ENCODE measurements around the gene PFDN5. TPM values are rescaled to one million over a fixed set of nuclear protein-coding genes. Genes with fewer than 3 reads are reported as not detected.

The PFDN5 gene
- total and polyA plus RNA-seq, 10 of the 15 experiments (the other 5 are each of a cell fraction or from before 2014, with no cell fraction given), result 300 to 1,596 (median 495) TPM

- TF ChIP-seq JUND (IDR thresholded peaks at IDR 0.05; ENCODE audit: low read depth, low read length) (no peak), CEBPB (IDR thresholded peaks at IDR 0.05; ENCODE audit: borderline replicate concordance in 1 of 2, low read depth in 2 of 2, low read length in 2 of 2) (no peak), YY1 (IDR thresholded peaks at IDR 0.05; ENCODE audit: low read depth, low read length) (peak; percentile 79), KLF5 (IDR thresholded peaks at IDR 0.05; ENCODE audit: partially characterized antibody) (peak; percentile 78), POLR2AphosphoS2 (IDR thresholded peaks at IDR 0.05; ENCODE audit: low read depth, low read length) (peak; percentile 86; the same call in 1 of the 2 replicates), NKRF (conservative IDR thresholded peaks at IDR 0.05) (peak; percentile 93), CHD1 (IDR thresholded peaks at IDR 0.05; ENCODE audit: low read depth, low read length) (no peak), RUNX3 (IDR thresholded peaks at IDR 0.05; ENCODE audit: low read length) (peak; percentile 17; the same call in 1 of the 2 replicates), HDGF (IDR thresholded peaks at IDR 0.05) (peak; percentile 59; the same call in 1 of the 2 replicates), TCF7 (IDR thresholded peaks at IDR 0.05; ENCODE audit: borderline replicate concordance) (no peak), RELA (IDR thresholded peaks at IDR 0.05; ENCODE audit: borderline replicate concordance, partially characterized antibody) (no peak), ATF7 (IDR thresholded peaks at IDR 0.05; ENCODE audit: low read depth) (peak; percentile 68; the same call in 1 of the 2 replicates), NBN (IDR thresholded peaks at IDR 0.05) (peak; percentile 84), SMAD5 (IDR thresholded peaks at IDR 0.05; ENCODE audit: low read depth) (peak; percentile 69; the same call in 1 of the 2 replicates), MXI1 (IDR thresholded peaks at IDR 0.05; ENCODE audit: low read depth, low read length) (peak; percentile 92), SMC3 (IDR thresholded peaks at IDR 0.05; ENCODE audit: borderline replicate concordance, low read length) (no peak), TBL1XR1 (IDR thresholded peaks at IDR 0.05; ENCODE audit: low read depth, low read length) (no peak), EP300 (IDR thresholded peaks at IDR 0.05; ENCODE audit: borderline replicate concordance in 1 of 2, control insufficient read depth in 1 of 2, low read depth in 2 of 2, low read length in 2 of 2) (no peak), BCL3 (IDR thresholded peaks at IDR 0.05; ENCODE audit: borderline replicate concordance, insufficient read depth, low read depth, low read length, poor library complexity, severe bottlenecking) (peak; percentile 51)
- TF ChIP-seq, protein P1, sequence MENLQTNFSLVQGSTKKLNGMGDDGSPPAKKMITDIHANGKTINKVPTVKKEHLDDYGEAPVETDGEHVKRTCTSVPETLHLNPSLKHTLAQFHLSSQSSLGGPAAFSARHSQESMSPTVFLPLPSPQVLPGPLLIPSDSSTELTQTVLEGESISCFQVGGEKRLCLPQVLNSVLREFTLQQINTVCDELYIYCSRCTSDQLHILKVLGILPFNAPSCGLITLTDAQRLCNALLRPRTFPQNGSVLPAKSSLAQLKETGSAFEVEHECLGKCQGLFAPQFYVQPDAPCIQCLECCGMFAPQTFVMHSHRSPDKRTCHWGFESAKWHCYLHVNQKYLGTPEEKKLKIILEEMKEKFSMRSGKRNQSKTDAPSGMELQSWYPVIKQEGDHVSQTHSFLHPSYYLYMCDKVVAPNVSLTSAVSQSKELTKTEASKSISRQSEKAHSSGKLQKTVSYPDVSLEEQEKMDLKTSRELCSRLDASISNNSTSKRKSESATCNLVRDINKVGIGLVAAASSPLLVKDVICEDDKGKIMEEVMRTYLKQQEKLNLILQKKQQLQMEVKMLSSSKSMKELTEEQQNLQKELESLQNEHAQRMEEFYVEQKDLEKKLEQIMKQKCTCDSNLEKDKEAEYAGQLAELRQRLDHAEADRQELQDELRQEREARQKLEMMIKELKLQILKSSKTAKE (IDR thresholded peaks at IDR 0.05; ENCODE audit: low read depth, poor library complexity, severe bottlenecking), result no peak
- TF ChIP-seq, protein P2, sequence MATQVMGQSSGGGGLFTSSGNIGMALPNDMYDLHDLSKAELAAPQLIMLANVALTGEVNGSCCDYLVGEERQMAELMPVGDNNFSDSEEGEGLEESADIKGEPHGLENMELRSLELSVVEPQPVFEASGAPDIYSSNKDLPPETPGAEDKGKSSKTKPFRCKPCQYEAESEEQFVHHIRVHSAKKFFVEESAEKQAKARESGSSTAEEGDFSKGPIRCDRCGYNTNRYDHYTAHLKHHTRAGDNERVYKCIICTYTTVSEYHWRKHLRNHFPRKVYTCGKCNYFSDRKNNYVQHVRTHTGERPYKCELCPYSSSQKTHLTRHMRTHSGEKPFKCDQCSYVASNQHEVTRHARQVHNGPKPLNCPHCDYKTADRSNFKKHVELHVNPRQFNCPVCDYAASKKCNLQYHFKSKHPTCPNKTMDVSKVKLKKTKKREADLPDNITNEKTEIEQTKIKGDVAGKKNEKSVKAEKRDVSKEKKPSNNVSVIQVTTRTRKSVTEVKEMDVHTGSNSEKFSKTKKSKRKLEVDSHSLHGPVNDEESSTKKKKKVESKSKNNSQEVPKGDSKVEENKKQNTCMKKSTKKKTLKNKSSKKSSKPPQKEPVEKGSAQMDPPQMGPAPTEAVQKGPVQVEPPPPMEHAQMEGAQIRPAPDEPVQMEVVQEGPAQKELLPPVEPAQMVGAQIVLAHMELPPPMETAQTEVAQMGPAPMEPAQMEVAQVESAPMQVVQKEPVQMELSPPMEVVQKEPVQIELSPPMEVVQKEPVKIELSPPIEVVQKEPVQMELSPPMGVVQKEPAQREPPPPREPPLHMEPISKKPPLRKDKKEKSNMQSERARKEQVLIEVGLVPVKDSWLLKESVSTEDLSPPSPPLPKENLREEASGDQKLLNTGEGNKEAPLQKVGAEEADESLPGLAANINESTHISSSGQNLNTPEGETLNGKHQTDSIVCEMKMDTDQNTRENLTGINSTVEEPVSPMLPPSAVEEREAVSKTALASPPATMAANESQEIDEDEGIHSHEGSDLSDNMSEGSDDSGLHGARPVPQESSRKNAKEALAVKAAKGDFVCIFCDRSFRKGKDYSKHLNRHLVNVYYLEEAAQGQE (IDR thresholded peaks at IDR 0.05; ENCODE audit: low read depth, low read length), result no peak
Observed at GRCh38 chr12:53299454-53300180, 4.3 kb downstream of the PFDN5 start, which contains the start of gene MYG1 (continued).

All from GM12878 (cell line).